ENCODE data around the gene LIN7C. TPM values are rescaled to one million over a fixed set of nuclear protein-coding genes. Genes with fewer than 3 reads are reported as not detected.
A peak's percentile ranks its signal among the peaks of the same experiment; 100 is the strongest.

The LIN7C gene
- total and polyA plus RNA-seq, 2 of the 13 experiments (the other 11 are each of a cell fraction or from before 2014, with no cell fraction given), result 14.8 to 37.2 TPM

DNA sequence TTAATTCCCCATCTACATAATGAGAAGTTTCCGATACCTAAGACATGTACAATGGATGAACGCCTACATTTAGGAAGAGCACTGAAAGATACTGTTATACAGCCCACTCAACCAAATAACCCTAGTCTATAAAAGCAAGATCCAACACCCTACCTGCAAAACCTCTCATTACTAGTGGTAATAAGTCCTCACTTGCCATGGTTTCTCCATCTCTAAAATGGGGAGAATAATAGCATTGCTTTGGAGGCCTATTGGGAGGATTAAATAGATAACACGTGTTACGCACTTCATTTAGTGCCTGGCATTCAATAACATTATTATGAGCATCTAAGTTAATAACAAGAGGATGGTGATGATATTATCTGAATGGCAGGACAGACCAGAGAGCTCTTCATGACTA lies 50.9 kb downstream of the LIN7C start:
- H3K9ac ChIP-seq (ENCODE audit: insufficient read depth, low read depth, low read length), result no peak overlapping the region
- H3K36me3 ChIP-seq (replicated peaks in 1 of 2; ENCODE audit: control insufficient read depth in 1 of 2, insufficient read depth in 2 of 2, low read length in 2 of 2), result no peaks in the 10 kb centered on the region; a peak in 1 of 5 replicates
- ChIA-PET POLR2A (interaction anchor here (0.8 to 2.4 kb wide), 5 partner anchors 9 to 81 kb away, joined by 3 to 17 read pairs (median 6); partner anchors contain the start of gene LGR4), CTCF (ENCODE audit: low intra/inter-chr PET ratio, low total read pairs) (no interaction called here)
- DNase-seq (ENCODE audit: low spot score) (no peak), FAIRE-seq (no peak), ATAC-seq (no peak)
- BruUV-seq (replicated peaks), result no TSS peak
- no peaks in the 10 kb centered on the region for H3K27me3 ChIP-seq (ENCODE audit: control insufficient read depth in 1 of 2, insufficient read depth in 2 of 2, low read length in 2 of 2)
- no peak overlapping the region for H2AFZ ChIP-seq (ENCODE audit: low read length)
- TF ChIP-seq RCOR2 (CRISPR knock-in tag; IDR thresholded peaks at IDR 0.05), result 0 out of 2 replicates have a peak, but pooled peaks have one; percentile 21
- TF ChIP-seq ZNF367 (CRISPR knock-in tag; IDR thresholded peaks at IDR 0.05; ENCODE audit: borderline replicate concordance), result no peak
- TF ChIP-seq ZNF629 (CRISPR knock-in tag; conservative IDR thresholded peaks at IDR 0.05), result peak; percentile 76
- intact Hi-C loops (cut with micrococcal nuclease; ENCODE audit: unreplicated experiment), result no loop called here
- 97% methylated on average over 4 of the region's 4 CpGs for WGBS (ENCODE audit: low lambda C conversion rate)
- H3K27ac ChIP-seq (ENCODE audit: extremely low read length, insufficient read depth, low read length), result no peak overlapping the region
- in situ Hi-C loops (cut with HindIII; ENCODE audit: extremely low pct_ligation_motif_present, low pct_unique_long_range_greater_than_20kb), result no loop called here
- H3K4me1 ChIP-seq (ENCODE audit: insufficient read depth, low read length), result peaks cover 86% of the 10 kb centered on the region
- peaks cover 31% of the 10 kb centered on the region for H4K20me1 ChIP-seq (ENCODE audit: insufficient read depth, low read length)
- H3K9me3 ChIP-seq (ENCODE audit: low read length), result no peaks in the 10 kb centered on the region
- peaks cover 98% of the 10 kb centered on the region for H3K79me2 ChIP-seq (ENCODE audit: insufficient read depth, low read length)
- H3K4me3 ChIP-seq (replicated peaks in 1 of 3; ENCODE audit: insufficient read depth in 1 of 3, low read depth in 2 of 3, low read length in 3 of 3), result peak overlapping the region in 1 of 3 experiments; percentile 23; a peak in 1 of 6 replicates
- peak overlapping the region; percentile 36 for H3K4me2 ChIP-seq (ENCODE audit: low read depth, low read length)

DNA sequence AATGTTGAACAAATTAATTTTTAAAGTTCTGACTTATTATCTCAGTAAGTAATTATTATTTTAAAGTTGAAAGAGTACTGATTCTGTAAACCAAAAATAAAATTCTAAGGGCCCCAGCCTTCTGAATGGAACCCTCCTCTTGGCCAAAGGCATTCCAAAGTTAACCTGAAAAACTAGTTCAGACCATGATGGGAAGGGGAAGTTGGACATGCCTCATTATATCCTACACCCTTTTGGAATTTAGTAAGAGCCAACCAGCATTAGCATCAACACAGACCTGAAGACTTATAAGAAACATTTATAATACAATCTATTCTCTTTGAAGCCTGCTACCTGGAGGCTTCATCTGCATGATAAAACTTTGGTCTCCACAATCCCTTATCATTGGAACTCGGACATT lies 52.9 kb downstream of the LIN7C start:
- ATAC-seq, result no peak
- TF ChIP-seq NRL (CRISPR knock-in tag; IDR thresholded peaks at IDR 0.05; ENCODE audit: borderline replicate concordance) (no peak), AHR (CRISPR knock-in tag; IDR thresholded peaks at IDR 0.05) (no peak), ZFP1 (CRISPR knock-in tag; IDR thresholded peaks at IDR 0.05) (no peak), DNMT1 (CRISPR knock-in tag; IDR thresholded peaks at IDR 0.05) (no peak), NCOA2 (CRISPR knock-in tag; IDR thresholded peaks at IDR 0.05) (no peak), ZNF260 (CRISPR knock-in tag; IDR thresholded peaks at IDR 0.05; ENCODE audit: borderline replicate concordance, low read depth) (no peak), TARDBP (CRISPR knock-in tag; IDR thresholded peaks at IDR 0.05) (no peak), PLRG1 (conservative IDR thresholded peaks at IDR 0.05) (no peak), KAT8 (CRISPR knock-in tag; IDR thresholded peaks at IDR 0.05) (no peak)
- TF ChIP-seq, protein P1, sequence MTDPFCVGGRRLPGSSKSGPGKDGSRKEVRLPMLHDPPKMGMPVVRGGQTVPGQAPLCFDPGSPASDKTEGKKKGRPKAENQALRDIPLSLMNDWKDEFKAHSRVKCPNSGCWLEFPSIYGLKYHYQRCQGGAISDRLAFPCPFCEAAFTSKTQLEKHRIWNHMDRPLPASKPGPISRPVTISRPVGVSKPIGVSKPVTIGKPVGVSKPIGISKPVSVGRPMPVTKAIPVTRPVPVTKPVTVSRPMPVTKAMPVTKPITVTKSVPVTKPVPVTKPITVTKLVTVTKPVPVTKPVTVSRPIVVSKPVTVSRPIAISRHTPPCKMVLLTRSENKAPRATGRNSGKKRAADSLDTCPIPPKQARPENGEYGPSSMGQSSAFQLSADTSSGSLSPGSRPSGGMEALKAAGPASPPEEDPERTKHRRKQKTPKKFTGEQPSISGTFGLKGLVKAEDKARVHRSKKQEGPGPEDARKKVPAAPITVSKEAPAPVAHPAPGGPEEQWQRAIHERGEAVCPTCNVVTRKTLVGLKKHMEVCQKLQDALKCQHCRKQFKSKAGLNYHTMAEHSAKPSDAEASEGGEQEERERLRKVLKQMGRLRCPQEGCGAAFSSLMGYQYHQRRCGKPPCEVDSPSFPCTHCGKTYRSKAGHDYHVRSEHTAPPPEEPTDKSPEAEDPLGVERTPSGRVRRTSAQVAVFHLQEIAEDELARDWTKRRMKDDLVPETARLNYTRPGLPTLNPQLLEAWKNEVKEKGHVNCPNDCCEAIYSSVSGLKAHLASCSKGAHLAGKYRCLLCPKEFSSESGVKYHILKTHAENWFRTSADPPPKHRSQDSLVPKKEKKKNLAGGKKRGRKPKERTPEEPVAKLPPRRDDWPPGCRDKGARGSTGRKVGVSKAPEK (CRISPR knock-in tag; IDR thresholded peaks at IDR 0.05; ENCODE audit: borderline replicate concordance), result no peak
- TF ChIP-seq, protein P2, sequence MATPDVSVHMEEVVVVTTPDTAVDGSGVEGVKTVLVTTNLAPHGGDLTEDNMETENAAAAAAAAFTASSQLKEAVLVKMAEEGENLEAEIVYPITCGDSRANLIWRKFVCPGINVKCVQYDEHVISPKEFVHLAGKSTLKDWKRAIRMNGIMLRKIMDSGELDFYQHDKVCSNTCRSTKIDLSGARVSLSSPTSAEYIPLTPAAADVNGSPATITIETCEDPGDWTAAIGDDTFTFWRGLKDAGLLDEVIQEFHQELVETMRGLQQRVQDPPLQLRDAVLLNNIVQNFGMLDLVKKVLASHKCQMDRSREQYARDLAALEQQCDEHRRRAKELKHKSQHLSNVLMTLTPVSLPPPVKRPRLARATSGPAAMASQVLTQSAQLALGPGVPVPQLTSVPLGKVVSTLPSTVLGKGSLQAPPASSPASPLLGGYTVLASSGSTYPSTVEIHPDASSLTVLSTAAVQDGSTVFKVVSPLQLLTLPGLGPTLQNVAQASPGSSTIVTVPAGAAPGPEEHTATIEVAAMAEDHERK (CRISPR knock-in tag; IDR thresholded peaks at IDR 0.05; ENCODE audit: low read depth), result no peak
- TF ChIP-seq, protein P3, sequence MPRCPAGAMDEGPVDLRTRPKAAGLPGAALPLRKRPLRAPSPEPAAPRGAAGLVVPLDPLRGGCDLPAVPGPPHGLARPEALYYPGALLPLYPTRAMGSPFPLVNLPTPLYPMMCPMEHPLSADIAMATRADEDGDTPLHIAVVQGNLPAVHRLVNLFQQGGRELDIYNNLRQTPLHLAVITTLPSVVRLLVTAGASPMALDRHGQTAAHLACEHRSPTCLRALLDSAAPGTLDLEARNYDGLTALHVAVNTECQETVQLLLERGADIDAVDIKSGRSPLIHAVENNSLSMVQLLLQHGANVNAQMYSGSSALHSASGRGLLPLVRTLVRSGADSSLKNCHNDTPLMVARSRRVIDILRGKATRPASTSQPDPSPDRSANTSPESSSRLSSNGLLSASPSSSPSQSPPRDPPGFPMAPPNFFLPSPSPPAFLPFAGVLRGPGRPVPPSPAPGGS (CRISPR knock-in tag; IDR thresholded peaks at IDR 0.05), result no peak

More for the DNA sequence above, 52.9 kb downstream of the LIN7C start:
- WGBS (ENCODE audit: low lambda C conversion rate), result 97% methylated on average over 1 of the region's 1 CpG
- H4K20me1 ChIP-seq (ENCODE audit: insufficient read depth, low read length), result peaks cover 38% of the 10 kb centered on the region
- H3K27me3 ChIP-seq (ENCODE audit: control insufficient read depth in 1 of 2, insufficient read depth in 2 of 2, low read length in 2 of 2), result no peaks in the 10 kb centered on the region
- POLR2A ChIA-PET, result interaction anchor here (1.2 kb wide), 1 partner anchor 19 kb away, joined by 4 read pairs; the partner anchor contains the start of gene LGR4
- H3K27ac ChIP-seq (ENCODE audit: extremely low read length, insufficient read depth, low read length), result no peak overlapping the region
- CTCF ChIA-PET (ENCODE audit: low intra/inter-chr PET ratio, low total read pairs), result no interaction called here
- H3K9me3 ChIP-seq (ENCODE audit: low read length), result no peaks in the 10 kb centered on the region
- no peak for FAIRE-seq
- DNase-seq (ENCODE audit: low spot score), result no peak
- H3K4me2 ChIP-seq (ENCODE audit: low read depth, low read length), result no peak overlapping the region
- no peaks in the 10 kb centered on the region; a peak in 1 of 5 replicates for H3K36me3 ChIP-seq (replicated peaks in 1 of 2; ENCODE audit: control insufficient read depth in 1 of 2, insufficient read depth in 2 of 2, low read length in 2 of 2)
- no peak overlapping the region for H3K4me3 ChIP-seq (replicated peaks in 1 of 3; ENCODE audit: insufficient read depth in 1 of 3, low read depth in 2 of 3, low read length in 3 of 3)
- H3K9ac ChIP-seq (ENCODE audit: insufficient read depth, low read depth, low read length), result no peak overlapping the region
- peaks cover 67% of the 10 kb centered on the region for H3K4me1 ChIP-seq (ENCODE audit: insufficient read depth, low read length)
- peaks cover 96% of the 10 kb centered on the region for H3K79me2 ChIP-seq (ENCODE audit: insufficient read depth, low read length)
- no peak overlapping the region for H2AFZ ChIP-seq (ENCODE audit: low read length)
- in situ Hi-C loops (cut with HindIII; ENCODE audit: extremely low pct_ligation_motif_present, low pct_unique_long_range_greater_than_20kb) (no loop called here), intact Hi-C loops (cut with micrococcal nuclease; ENCODE audit: unreplicated experiment) (no loop called here)
- no TSS peak for BruUV-seq (replicated peaks)
